K562 (cell line): ENCODE data around the gene PPP1R1C. TPM values are rescaled to one million over a fixed set of nuclear protein-coding genes. Genes with fewer than 3 reads are reported as not detected.

ENCODE experiments used
- ATAC-seq: fragments of 200-7000 bp; cut with Tn5 transposase; 3 replicates; pipeline ENCODE4 v1.9.1; 2020; ENCODE audit warnings: moderate library complexity
- BruUV-seq: library from RNA; stranded (reverse); fragments of 400-500 nt; replicated peaks from 2 replicates; lab custom pipeline; 2021; lab: Mats Ljungman, UMichigan
- CTCF ChIA-PET: fragments of 300-600 bp; formaldehyde crosslinking; extraction: SDS; loops from one replicate; lab custom pipeline; 2021; ENCODE audit warnings: low intra/inter-chr PET ratio; lab: Yijun Ruan, JAX
- POLR2A ChIA-PET: fragments of 300-600, 350-650 bp; sonication (Branson Sonifier 250); formaldehyde crosslinking; extraction: SDS; loops from one replicate; lab custom pipeline; 2021; ENCODE audit warnings: antibody characterized with exemption, inconsistent platforms; lab: Yijun Ruan, JAX
- DNase-seq, 4 experiments: peaks; one replicate each; pipeline versions ENCODE4 v3.0.0 to v3.0.0-alpha.2; 2011 to 2018; ENCODE audit warnings: low spot score in 3 of 4, mixed read lengths in 3 of 4; ENCODE audit errors: extremely low read depth in 1 of 4
- FAIRE-seq: peaks from 2 replicates; lab custom pipeline; 2011; peaks lifted over from hg19 to GRCh38; lab: Jason Lieb, UNC
- H2AFZ ChIP-seq: 2 replicates; pipeline ENCODE4 v1.6.0; 2011; ENCODE audit warnings: low read depth, low read length, control low read depth, inconsistent platforms
- H3K27ac ChIP-seq: fragments of 200-600 bp; 3 replicates; pipeline ENCODE4 v1.8.0; 2011; ENCODE audit warnings: low read depth, mild to moderate bottlenecking, control low read depth, inconsistent platforms, low read length, moderate library complexity, mixed read lengths; ENCODE audit errors: extremely low read depth
- H3K27me3 ChIP-seq, 2 experiments: fragments of 300-600 bp in 1 of 2; 2 replicates in 1 of 2; 3 replicates in 1 of 2; pipeline versions ENCODE4 v1.6.0 to v1.8.0; 2011; ENCODE audit warnings: inconsistent platforms in 2 of 2, low read length in 2 of 2, mild to moderate bottlenecking in 1 of 2, mixed read lengths in 1 of 2, moderate library complexity in 1 of 2; ENCODE audit not compliant: control insufficient read depth in 2 of 2, insufficient read depth in 2 of 2
- H3K36me3 ChIP-seq: fragments of 300-600 bp; 3 replicates; pipeline ENCODE4 v1.8.0; 2011; ENCODE audit warnings: mild to moderate bottlenecking, low read length, inconsistent platforms; ENCODE audit not compliant: control insufficient read depth, insufficient read depth
- H3K4me1 ChIP-seq, 2 experiments: fragments of 200-600 bp in 1 of 2; replicated peaks in 1 of 2; 2 replicates in 1 of 2; 3 replicates in 1 of 2; pipeline versions ENCODE4 v1.5.1 to v1.8.0; 2011; ENCODE audit warnings: inconsistent platforms in 2 of 2, low read length in 2 of 2, mild to moderate bottlenecking in 1 of 2, mixed read lengths in 1 of 2, moderate library complexity in 1 of 2; ENCODE audit not compliant: control insufficient read depth in 2 of 2, insufficient read depth in 2 of 2
- H3K4me2 ChIP-seq: 2 replicates; pipeline ENCODE4 v1.6.1; 2011; ENCODE audit warnings: low read length, control low read depth, inconsistent platforms, mixed read lengths; ENCODE audit not compliant: insufficient read depth
- H3K4me3 ChIP-seq: fragments of 200-600 bp; sonication (generic), shearing (Covaris generic); 2 replicates; pipeline ENCODE4 v1.5.1; 2016; ENCODE audit warnings: control low read depth, inconsistent platforms
- H3K79me2 ChIP-seq: fragments of 200-600 bp; 3 replicates; pipeline ENCODE4 v1.8.0; 2011; ENCODE audit warnings: low read length, inconsistent platforms; ENCODE audit not compliant: control insufficient read depth, insufficient read depth
- H3K9ac ChIP-seq, 2 experiments: 2 replicates each; pipeline versions ENCODE4 v1.6.0 to v1.6.1; 2011; ENCODE audit warnings: low read depth in 2 of 2, low read length in 2 of 2, control low read depth in 1 of 2, inconsistent platforms in 1 of 2, mild to moderate bottlenecking in 1 of 2, mixed read lengths in 1 of 2; ENCODE audit not compliant: insufficient read depth in 1 of 2
- H3K9me1 ChIP-seq: one replicate; pipeline ENCODE4 v1.6.0; 2011; ENCODE audit warnings: inconsistent platforms, mild to moderate bottlenecking, low read length, moderate library complexity; ENCODE audit not compliant: control insufficient read depth, insufficient read depth
- H3K9me3 ChIP-seq: replicated peaks from 2 replicates; pipeline ENCODE4 v1.5.1; 2011; ENCODE audit warnings: low read depth, low read length, inconsistent platforms; ENCODE audit not compliant: control insufficient read depth, insufficient read depth
- H4K20me1 ChIP-seq: replicated peaks from 2 replicates; pipeline ENCODE4 v1.6.1; 2011; ENCODE audit warnings: low read length, inconsistent platforms, mixed read lengths; ENCODE audit not compliant: control insufficient read depth, insufficient read depth
- BACH1 ChIP-seq: fragments of 200-800 bp; sonication (Bioruptor generic); IDR thresholded peaks from 2 replicates; pipeline ENCODE4 v1.6.1; 2016; ENCODE audit warnings: missing genetic modification characterization, missing compliant biosample characterization
- ETS2 ChIP-seq: IDR thresholded peaks from 2 replicates; pipeline ENCODE4 v1.6.1; 2016; ENCODE audit warnings: borderline replicate concordance, missing genetic modification characterization, mild to moderate bottlenecking, moderate library complexity, missing compliant biosample characterization; ENCODE audit not compliant: poor library complexity, severe bottlenecking
- NFE2L1 ChIP-seq: fragments of 450-650 bp; IDR thresholded peaks from 2 replicates; pipeline ENCODE4 v1.6.1; 2016; ENCODE audit warnings: missing genetic modification characterization, low read depth, mild to moderate bottlenecking, missing compliant biosample characterization, moderate library complexity, borderline replicate concordance
- ZNF174 ChIP-seq: fragments of 250-450 bp; sonication (Bioruptor Pico); IDR thresholded peaks from 2 replicates; pipeline ENCODE4 v1.4.0; 2020; ENCODE audit warnings: mild to moderate bottlenecking
- ZNF408 ChIP-seq: fragments of 250-450 bp; sonication (Bioruptor Pico); IDR thresholded peaks from 2 replicates; pipeline ENCODE4 v1.4.0; 2020; ENCODE audit warnings: low read depth, mild to moderate bottlenecking, moderate library complexity
- ZNF512 ChIP-seq: IDR thresholded peaks from 2 replicates; pipeline ENCODE4 v1.6.1; 2016; ENCODE audit warnings: missing genetic modification characterization, missing compliant biosample characterization
- ZNF655 ChIP-seq: fragments of 250-450 bp; sonication (Bioruptor Pico); IDR thresholded peaks from 2 replicates; pipeline ENCODE4 v1.5.0; 2021
- ZNF699 ChIP-seq: fragments of 250-450 bp; sonication (Bioruptor Pico); IDR thresholded peaks from 2 replicates; pipeline ENCODE4 v1.8.0; 2021; ENCODE audit warnings: mild to moderate bottlenecking, moderate library complexity; ENCODE audit not compliant: insufficient replicate concordance
- ZZZ3 ChIP-seq: fragments of 450-650 bp; IDR thresholded peaks from 2 replicates; pipeline ENCODE4 v1.6.1; 2016; ENCODE audit warnings: antibody characterized with exemption, mild to moderate bottlenecking, moderate library complexity
- WGBS: fragments of 100-300 bp; shearing (Covaris generic); methylation state at CpG from one replicate; pipeline ENCODE4 v1.1.6; 2016; ENCODE audit warnings: low coverage, mixed read lengths; ENCODE audit not compliant: insufficient coverage; ENCODE audit errors: missing lambda C conversion rate; 5-methylcytosine and 5-hydroxymethylcytosine counted together
- in situ Hi-C: fragments of 300-500 bp; cut with MboI; formaldehyde crosslinking; loops from 4 replicates; pipeline ENCODE4 v1.15.0; 2018; ENCODE audit warnings: inconsistent platforms, mixed read lengths
- intact Hi-C: fragments of 100-400 bp; cut with micrococcal nuclease; formaldehyde crosslinking; loops from 2 replicates; pipeline ENCODE4 v1.14.2; 2022
- polyA plus RNA-seq, 8 experiments: library from polyadenylated mRNA; depleted of rRNA in 4 of 8; stranded (reverse) in 5 of 8; unstranded in 3 of 8; fragments of >200 nt; fragmentation: Nextera tagmentation in 2 of 8; fragmentation: Illumina TruSeq in 1 of 8; extraction: Ambion mirVana in 2 of 8; extraction: Trizol in 1 of 8; gene quantifications; 2 replicates each; pipeline versions ENCODE4 v1.2.1 to v1.2.3, GENCODE V29; 2011 to 2014; ENCODE audit warnings: inconsistent platforms in 1 of 8, missing spikeins in 1 of 8
- total RNA-seq, 7 experiments: library from RNA; depleted of rRNA in 6 of 7; stranded (reverse); fragments of >200 nt in 6 of 7; fragmentation: Illumina TruSeq in 2 of 7; extraction: Trizol in 2 of 7; gene quantifications; 2 replicates each; pipeline versions ENCODE4 v1.2.1 to v1.2.3, GENCODE V29; 2011 to 2021; ENCODE audit warnings: low replicate concordance in 1 of 7

The PPP1R1C gene
- total and polyA plus RNA-seq, 9 of the 15 experiments (the other 6 are each of a cell fraction or from before 2014, with no cell fraction given): 0.09 to 0.64 (median 0.40) TPM; not detected in 2

GRCh38 chr2:182031956-182032355 is 46.3 kb downstream of the PPP1R1C start:
- Histone ChIP-seq H3K27ac (no peak overlapping the region), H3K27me3 (no peaks in the 10 kb centered on the region), H3K4me1 (no peaks in the 10 kb centered on the region), H3K4me2 (no peak overlapping the region), H3K4me3 (no peak overlapping the region), H3K79me2 (no peaks in the 10 kb centered on the region), H2AFZ (no peak overlapping the region), H3K36me3 (no peaks in the 10 kb centered on the region), H3K9me1 (no peaks in the 10 kb centered on the region), H4K20me1 (no peaks in the 10 kb centered on the region), H3K9ac (no peak overlapping the region), H3K9me3 (no peaks in the 10 kb centered on the region)
- in situ Hi-C loops: no loop called here
- CTCF ChIA-PET: no interaction called here
- 2% methylated on average over 2 of the region's 2 CpGs for whole genome bisulfite sequencing
- POLR2A ChIA-PET: interaction anchor here (0.5 kb wide), 1 partner anchor 369 kb away, joined by 3 read pairs; no protein-coding TSS in a partner anchor
- BruUV-seq: no TSS peak
- intact Hi-C loops: no loop called here
- FAIRE-seq (no peak), ATAC-seq (no peak), DNase-seq (no peak)
- TF ChIP-seq ZZZ3 (no peak), BACH1 (no peak), NFE2L1 (no peak), ZNF408 (CRISPR knock-in tag) (no peak), ZNF512 (no peak), ZNF174 (CRISPR knock-in tag) (no peak), ETS2 (tag) (no peak), ZNF699 (CRISPR knock-in tag) (no peak), ZNF655 (CRISPR knock-in tag) (no peak)
